ENCODE measurements around the gene CCDC33. TPM values are rescaled to one million over a fixed set of nuclear protein-coding genes. Genes with fewer than 3 reads are reported as not detected.

Gene CCDC33
- under 1 TPM; 0.10 to 0.21 TPM for total RNA-seq

- H3K27me3 ChIP-seq = no peaks in the 10 kb centered on the region
- peak within 1 kb of the TSS; percentile 53 for H3K27ac ChIP-seq
- peak; percentile 81 for DNase-seq
- no peaks in the 10 kb centered on the region for H3K36me3 ChIP-seq
- no peak for TF ChIP-seq CTCF (IDR thresholded peaks at IDR 0.05)
- no peaks in the 10 kb centered on the region for H3K4me1 ChIP-seq
- H3K9me3 ChIP-seq = no peaks in the 10 kb centered on the region
- peak within 1 kb of the TSS in 1 of 2 donors; percentile 23 for H3K9ac ChIP-seq (ENCODE audit: low read depth in 2 of 2, low read length in 2 of 2)
- intact Hi-C loops (cut with DNase I) = no loop called here
- H3K4me3 ChIP-seq = no peak within 1 kb of the TSS
Measured at GRCh38 chr15:74235962-74236361, at the start of gene CCDC33. Gene CCDC33 (plus strand): TSS chr15:74236326. CDS start chr15:74236720, 394 bp downstream.

- Histone ChIP-seq H3K27ac (no peak overlapping the region), H3K4me1 (no peaks in the 10 kb centered on the region), H3K36me3 (no peaks in the 10 kb centered on the region), H3K27me3 (no peaks in the 10 kb centered on the region), H3K4me3 (no peak overlapping the region), H3K9ac (ENCODE audit: low read depth in 2 of 2, low read length in 2 of 2) (no peak overlapping the region), H3K9me3 (no peaks in the 10 kb centered on the region)
- DNase-seq = no peak
- intact Hi-C loops (cut with DNase I) = no loop called here
- TF ChIP-seq CTCF (IDR thresholded peaks at IDR 0.05) = no peak
Measured at GRCh38 chr15:74188216-74188615, 47.9 kb upstream of the CCDC33 start.

GRCh38 chr15:74191798-74192197, 44.3 kb upstream of the CCDC33 start:
- no peak for DNase-seq
- H3K27ac ChIP-seq = no peak overlapping the region
- TF ChIP-seq CTCF (IDR thresholded peaks at IDR 0.05) = no peak
- H3K4me1 ChIP-seq = peaks cover 4% of the 10 kb centered on the region
- no peak overlapping the region for H3K4me3 ChIP-seq
- H3K9ac ChIP-seq (ENCODE audit: low read depth in 2 of 2, low read length in 2 of 2) = no peak overlapping the region
- intact Hi-C loops (cut with DNase I) = no loop called here
- no peaks in the 10 kb centered on the region for H3K27me3 ChIP-seq
- H3K36me3 ChIP-seq = no peaks in the 10 kb centered on the region
- H3K9me3 ChIP-seq = no peaks in the 10 kb centered on the region

GRCh38 chr15:74192751-74193150, 43.4 kb upstream of the CCDC33 start:
- H3K36me3 ChIP-seq = no peaks in the 10 kb centered on the region
- no peaks in the 10 kb centered on the region for H3K27me3 ChIP-seq
- H3K9me3 ChIP-seq = no peaks in the 10 kb centered on the region
- peaks cover 4% of the 10 kb centered on the region for H3K4me1 ChIP-seq
- TF ChIP-seq CTCF (IDR thresholded peaks at IDR 0.05) = no peak
- no peak overlapping the region for H3K9ac ChIP-seq (ENCODE audit: low read depth in 2 of 2, low read length in 2 of 2)
- H3K27ac ChIP-seq = no peak overlapping the region
- intact Hi-C loops (cut with DNase I) = no loop called here
- no peak for DNase-seq
- H3K4me3 ChIP-seq = no peak overlapping the region

- intact Hi-C loops (cut with DNase I) = no loop called here
- no peaks in the 10 kb centered on the region for H3K27me3 ChIP-seq
- no peaks in the 10 kb centered on the region for H3K9me3 ChIP-seq
- no peak for DNase-seq
- H3K4me3 ChIP-seq = no peak overlapping the region
- H3K27ac ChIP-seq = no peak overlapping the region
- no peaks in the 10 kb centered on the region for H3K36me3 ChIP-seq
- H3K4me1 ChIP-seq = peaks cover 4% of the 10 kb centered on the region
- TF ChIP-seq CTCF (IDR thresholded peaks at IDR 0.05) = no peak
- no peak overlapping the region for H3K9ac ChIP-seq (ENCODE audit: low read depth in 2 of 2, low read length in 2 of 2)
Measured at GRCh38 chr15:74193299-74193718, 42.8 kb upstream of the CCDC33 start.

GRCh38 chr15:74193905-74194304, 42.2 kb upstream of the CCDC33 start:
- Histone ChIP-seq H3K9me3 (no peaks in the 10 kb centered on the region), H3K27me3 (no peaks in the 10 kb centered on the region), H3K27ac (no peak overlapping the region), H3K36me3 (no peaks in the 10 kb centered on the region), H3K4me3 (no peak overlapping the region), H3K9ac (ENCODE audit: low read depth in 2 of 2, low read length in 2 of 2) (no peak overlapping the region), H3K4me1 (peaks cover 4% of the 10 kb centered on the region)
- intact Hi-C loops (cut with DNase I) = no loop called here
- no peak for TF ChIP-seq CTCF (IDR thresholded peaks at IDR 0.05)
- DNase-seq = no peak

Measured in colonic mucosa (tissue), 4 donors.